HG03045 (cell line): Measurements from ENCODE around the gene TRPM3.

Experiments
- ATAC-seq: cut with Tn5 transposase; IDR thresholded peaks from one replicate; pipeline ENCODE4 v1.9.1; 2021; ENCODE audit warnings: mild to moderate bottlenecking, moderate library complexity; ENCODE audit not compliant: unreplicated experiment

Gene TRPM3

DNA sequence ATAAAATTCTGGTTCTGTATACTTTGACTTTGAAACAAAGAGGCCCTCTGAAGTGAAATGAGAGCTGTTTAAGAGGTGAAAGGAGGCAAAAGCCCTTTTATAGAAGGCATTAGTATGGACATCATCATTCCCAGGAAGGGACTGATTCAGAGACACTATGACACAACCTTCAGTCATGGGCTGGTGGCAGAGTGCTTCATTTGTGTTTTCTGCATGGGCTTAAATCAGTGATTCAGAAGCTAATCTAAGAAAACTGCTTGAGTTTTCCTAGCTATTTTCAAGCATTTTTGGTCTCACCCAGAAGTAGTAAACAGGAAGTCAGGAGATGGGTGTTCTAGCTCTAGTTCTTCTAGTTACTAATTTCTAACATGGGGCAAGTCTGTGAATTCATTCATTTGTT is 288.9 kb downstream of the TRPM3 start:
- no peak for ATAC-seq

DNA sequence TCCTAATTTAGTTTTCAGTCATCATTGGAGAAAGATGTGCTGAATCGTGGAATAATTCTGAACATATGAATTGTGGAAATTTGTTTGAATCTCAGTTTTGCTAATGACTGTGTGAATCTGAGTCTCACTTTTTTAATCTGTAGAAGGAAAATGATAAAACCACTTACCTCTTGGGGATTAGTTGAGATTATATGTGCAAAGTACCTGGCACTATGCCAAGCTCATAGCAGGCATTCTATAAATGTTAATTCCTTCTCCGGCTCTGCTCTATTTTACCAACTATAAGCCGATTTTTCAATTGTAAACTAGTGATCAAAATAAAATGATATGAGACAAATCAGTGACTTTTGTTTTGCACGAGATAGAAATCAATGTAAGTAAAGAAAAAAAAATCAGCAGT is 290.8 kb downstream of the TRPM3 start:
- ATAC-seq = no peak

DNA sequence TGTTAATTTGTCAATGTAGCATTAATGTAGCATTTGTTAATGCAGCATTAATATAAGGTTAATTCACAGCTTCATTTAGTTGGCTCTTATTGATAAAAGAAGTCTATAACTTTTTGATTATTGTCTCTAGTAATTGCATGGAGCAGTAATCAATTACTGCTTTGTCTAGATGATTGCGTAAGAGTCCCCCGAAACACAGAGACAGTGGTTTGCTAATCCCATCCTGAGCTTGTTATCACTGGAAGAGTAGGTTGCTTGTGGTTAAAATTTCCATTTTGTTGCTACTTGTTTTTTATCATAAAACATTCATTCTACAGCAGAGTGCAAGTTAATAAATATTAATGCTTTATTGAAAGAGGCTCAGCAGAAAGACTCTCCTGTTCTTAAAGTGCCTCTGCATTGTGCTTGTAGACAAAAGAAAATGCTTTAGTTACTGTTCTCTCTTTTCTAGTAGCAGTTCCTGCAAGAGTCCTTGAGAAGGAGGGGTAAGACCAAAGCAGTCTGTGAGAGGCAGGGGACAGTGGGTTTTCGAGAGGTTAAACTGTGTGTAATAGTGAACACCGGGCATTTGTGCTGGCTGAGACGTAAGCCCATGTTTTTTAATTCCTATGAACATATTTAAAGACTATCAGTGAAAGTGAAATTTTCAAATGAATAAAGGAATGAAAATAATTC is 291.7 kb downstream of the TRPM3 start:
- no peak for ATAC-seq

DNA sequence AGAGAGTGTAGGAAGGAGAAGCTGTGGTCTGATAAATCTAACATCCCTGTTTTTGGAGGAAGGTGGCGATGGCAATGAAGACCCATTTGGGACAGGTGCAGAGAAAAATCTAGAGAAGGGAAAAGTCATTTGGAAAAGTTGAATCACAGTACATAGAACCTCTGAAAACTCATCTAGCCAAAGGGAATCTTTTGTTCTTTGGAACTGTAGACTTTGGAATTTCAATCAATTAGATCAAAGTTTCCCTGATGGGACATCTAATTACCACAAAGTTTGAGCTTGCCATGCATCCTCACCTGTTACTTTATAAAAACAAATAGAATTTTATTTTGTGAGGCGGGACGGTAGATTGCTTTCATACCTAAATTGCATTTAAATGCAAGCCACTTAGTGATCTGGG is 294.9 kb downstream of the TRPM3 start:
- ATAC-seq = no peak

DNA sequence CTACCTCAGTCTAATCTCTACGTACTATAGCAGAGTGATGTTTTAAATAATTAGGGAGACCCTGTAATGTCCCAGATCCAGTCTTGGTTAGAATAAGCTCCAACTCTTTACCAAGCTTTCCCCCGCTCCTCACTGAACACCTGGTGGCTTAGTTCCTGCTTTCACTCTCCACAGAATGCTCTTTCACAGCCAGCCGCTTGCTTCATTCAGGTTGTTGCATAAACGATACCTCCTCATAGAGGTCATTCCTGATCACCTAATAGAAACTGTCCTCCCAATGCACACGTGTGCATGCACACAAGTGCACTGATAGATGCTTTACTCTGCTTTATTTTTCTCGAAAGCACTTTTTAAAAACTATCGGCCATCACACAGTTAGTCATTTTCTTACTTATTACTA is 298.1 kb downstream of the TRPM3 start:
- ATAC-seq = no peak

DNA sequence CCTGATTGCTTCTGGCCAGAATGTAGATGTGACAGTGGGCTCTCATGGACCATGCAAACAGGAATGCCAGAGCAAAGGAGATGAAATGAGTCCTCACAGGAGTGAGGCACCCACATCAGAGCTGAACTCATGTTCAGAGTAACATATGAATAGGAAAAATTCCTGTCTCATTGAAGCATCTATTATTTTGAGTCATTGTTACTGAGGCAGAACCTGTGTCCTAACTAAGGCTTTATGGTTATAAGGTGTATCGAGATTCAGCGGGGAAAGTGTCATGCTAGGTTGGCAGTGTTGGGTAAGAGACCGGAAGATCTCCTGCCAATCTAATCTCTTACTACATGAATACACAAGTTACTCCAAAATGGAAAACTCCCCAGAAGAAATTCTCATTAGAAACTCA is 304.1 kb downstream of the TRPM3 start:
- ATAC-seq = no peak

DNA sequence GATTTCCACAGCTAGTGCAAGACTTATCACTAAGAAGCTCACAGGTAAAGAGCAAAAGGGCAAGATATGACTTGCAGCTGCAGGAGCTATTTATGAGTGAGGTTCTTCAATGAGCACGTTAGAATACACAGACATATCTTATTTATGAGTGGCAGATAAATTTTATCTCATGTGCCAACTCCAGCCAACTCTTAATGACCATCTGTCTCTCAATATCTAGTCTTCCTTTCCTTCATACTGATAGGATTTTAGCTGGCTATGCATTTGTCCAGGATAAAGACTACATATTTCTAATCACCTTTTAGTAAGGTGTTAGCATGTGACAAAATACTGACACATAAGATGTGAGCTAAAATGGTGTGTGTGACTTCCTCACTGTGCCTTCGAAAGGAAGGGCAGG is 304.5 kb downstream of the TRPM3 start:
- no peak for ATAC-seq

DNA sequence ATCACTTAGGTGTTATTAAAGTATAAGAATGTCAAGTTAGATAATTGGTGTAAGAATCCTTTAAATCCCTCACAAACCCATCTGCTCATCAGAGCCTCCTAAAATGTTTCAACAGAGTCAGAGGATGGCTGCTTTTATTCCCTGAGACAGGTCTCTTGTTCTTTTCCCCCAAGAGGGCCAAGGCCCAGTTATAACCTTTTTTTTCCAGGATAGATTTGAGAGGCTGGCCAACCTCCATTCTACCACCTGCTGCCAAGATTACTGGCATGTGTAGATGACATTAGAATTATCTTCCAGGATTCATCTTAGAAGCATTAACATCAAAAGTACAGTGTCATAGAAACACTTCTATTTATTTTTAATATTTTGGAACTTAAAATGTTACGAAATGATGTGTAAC is 305.1 kb downstream of the TRPM3 start:
- no peak for ATAC-seq

DNA sequence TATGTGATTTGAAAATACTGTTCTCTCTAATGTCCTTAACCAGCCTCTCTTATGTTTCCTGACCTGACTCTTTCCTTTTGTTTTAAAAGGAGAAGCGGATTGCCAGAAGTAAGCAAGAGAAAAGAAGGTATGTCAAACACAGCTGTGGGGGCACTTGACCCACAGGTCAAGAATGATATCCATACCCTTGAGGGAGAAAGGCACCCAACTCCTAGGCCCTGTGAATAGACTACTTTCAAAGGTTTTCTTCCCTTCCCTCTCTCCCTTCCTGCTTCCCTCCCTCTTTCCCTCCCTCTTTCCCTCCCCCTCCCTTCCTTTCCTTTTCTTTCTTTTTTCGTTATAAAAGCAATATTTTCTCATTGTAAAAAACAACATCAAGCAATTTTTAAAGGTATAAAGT is 306.8 kb downstream of the TRPM3 start:
- no peak for ATAC-seq

DNA sequence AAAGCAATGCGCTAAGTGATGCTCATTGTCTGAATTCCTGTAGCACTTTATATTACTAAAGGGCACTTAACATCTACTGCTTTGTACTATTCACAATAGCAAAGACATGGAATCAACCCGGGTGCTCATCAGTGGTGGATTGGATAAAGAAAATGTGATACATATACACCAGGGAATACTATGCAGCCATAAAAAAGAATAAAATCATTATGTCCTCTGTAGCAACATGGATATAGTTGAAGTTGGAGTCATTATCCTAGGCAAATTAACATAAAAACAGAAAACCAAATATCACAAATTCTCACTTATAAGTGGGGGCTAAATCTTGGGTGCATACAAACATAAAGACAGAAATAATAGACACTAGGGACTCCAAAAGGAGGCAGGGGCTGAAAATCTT is 308.3 kb downstream of the TRPM3 start:
- no peak for ATAC-seq

DNA sequence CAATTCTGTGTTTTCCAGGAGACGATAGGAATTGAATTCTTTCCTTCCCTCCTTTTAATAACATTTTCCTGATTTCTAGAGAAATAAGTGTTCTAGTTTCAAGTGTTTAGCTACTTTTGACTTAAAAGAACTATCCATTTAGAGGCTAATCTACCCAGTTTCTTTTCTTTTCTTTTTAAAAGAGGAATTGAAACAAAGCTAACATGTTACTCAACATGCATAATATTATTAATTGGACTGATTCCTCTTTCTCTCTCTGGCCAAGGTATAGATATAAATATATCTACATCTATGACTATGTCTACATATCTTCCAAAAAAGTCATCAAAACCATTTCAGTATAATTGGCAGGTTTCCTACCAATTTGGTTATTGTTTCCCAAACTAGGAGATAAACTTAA is 309.8 kb downstream of the TRPM3 start:
- no peak for ATAC-seq

DNA sequence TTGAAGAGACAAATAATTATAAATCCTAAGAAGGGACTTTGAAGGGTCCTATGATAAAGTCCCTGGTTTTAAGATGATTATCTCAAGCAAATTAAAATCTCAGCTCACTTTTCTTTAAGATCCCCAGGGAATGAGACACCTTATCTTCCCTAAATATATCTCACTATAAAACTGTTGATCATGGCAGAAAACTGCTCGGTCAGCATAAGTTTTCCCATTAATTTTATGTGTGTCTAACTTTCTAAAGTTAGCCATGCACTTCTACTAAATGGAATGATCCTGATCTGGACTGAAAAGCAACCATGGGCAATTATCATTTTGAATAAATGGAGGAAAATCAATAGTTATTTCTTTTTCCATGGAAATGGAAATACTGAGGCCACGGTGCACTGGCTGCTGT is 314.5 kb downstream of the TRPM3 start:
- no peak for ATAC-seq

DNA sequence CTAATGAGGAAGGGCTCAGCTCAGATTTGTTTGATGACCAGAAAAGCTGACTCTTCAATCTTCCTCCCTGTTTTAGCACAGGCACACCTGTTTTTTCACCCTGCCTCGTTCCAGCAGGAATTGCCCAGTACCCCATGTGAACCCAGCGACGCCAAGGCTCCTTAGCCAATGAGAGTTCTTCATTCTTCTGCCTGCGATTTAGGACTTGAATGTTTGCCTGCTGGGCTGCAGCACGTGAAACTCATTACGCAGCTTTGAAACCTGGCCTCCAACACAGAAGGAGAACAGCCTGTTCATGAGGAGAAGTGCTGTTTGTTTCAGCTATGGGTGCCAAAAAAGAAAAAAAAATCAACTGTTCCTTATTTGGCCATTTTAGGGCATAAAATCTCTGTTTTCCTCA is 315.5 kb downstream of the TRPM3 start:
- ATAC-seq = no peak

DNA sequence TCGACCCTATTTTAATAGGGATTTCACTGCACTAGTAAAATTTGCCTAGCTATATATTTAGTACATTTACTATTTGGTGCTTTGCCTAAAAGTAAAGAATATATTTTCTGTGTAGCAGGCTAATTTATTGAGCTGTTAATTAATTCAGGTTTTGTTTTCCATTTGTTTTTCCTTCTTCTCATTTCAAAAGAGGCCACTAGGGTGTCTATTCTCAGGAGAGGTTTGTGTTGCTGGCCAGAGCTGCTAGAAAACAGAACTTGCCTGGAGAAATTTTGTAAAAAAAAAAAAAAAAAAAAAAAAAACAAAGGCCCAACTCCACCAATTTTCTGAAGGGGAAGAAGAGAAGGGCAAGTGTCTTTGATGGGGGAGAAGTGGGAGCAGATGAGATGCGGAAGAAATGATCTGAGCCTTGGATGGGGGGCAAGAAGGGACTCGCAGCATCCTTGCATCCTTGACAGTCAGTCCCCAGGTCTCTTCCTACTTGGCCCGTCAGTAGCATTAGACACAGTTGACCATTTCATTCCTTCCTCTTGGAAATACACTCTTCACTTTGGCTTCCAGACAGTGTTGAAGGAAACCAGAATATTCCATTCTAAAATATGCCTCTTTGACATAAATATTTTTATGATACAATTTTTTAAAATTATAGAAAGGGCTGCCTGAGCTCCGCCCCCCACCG is 318.5 kb downstream of the TRPM3 start:
- ATAC-seq = no peak

DNA sequence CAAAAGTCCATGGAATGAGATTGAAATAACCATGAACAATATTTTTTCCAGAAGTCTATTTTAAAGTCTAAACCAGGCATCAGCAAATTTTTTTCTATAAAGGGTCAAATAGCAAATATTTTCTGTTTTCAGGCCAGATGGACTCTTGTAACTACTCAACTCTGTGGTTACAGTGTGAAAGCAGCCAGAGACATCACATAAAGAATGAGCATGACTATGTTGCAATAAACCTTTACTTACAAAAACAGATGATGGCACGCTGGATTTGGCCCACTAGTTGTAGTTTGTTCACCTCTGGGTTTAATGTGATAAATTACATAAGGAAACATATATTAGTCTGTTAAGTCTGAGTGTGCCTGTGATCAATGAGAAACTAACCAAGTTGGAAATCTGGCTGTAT is 319.2 kb downstream of the TRPM3 start:
- no peak for ATAC-seq

DNA sequence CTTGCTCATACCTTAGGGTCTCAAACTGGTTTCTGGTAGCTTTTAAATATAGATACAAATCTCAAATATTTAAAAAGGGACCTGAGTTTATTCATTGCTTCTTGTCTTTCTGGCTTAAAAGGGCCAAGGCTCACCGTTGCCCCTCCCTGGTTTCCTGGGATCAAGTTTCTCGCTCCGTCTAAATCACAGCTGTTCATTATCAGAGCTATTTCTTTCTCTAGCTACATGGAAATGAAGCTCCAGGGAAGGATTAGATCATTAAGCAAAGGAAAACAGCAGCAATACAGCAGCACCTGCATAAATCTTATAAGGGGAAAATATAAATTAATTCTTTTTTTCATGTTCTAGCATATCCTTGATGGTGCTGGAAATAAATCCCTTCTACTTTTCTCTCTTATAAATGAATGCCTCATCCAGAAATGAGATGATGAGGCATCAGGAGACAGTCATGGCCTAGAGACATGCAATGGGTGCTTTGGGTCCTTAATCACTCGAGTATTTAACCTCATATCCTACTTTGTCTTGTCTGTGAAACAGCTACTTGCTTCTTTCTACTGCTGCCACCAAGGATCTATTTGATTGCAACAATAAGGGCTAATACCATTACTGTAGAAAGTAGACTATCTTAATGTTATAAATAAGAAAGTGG is 320.1 kb downstream of the TRPM3 start:
- ATAC-seq = no peak

DNA sequence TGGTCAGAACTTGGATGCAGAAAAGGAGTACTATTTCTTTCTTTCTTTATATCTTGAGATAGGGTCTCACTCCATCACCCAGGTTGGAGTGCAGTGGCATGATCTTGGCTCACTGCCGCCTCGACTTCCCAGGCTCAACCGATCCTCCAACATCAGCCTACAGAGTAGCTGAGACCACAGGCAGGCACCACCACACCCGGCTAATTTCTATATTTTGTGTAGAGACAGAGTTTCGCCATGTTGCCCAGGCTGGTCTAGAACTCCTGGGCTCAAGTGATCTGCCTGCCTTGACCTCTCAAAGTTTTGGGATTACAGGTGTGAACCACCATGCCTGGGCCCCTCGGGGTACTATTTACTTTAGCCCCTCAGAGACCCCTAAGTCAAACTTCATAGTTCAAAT is 323.4 kb downstream of the TRPM3 start:
- ATAC-seq = no peak

DNA sequence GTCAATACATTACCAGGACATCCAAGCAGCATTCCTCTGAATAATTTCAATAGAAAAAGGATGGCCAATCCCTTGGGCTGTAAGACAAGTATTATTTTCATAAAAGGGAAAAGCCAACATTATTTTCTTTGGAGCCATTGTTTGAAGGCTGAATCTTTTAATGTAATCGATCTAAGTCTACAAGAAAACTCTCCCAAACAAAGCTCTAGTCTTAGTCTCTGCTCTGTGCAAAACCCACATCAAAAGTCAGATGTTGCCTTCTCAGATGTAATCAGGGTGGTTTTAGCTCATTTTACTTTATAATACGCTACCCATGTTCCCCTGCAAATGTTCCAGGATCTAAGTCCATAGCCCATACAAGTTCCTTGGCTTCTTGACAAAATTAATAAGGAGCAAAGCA is 325.6 kb downstream of the TRPM3 start:
- ATAC-seq = no peak

DNA sequence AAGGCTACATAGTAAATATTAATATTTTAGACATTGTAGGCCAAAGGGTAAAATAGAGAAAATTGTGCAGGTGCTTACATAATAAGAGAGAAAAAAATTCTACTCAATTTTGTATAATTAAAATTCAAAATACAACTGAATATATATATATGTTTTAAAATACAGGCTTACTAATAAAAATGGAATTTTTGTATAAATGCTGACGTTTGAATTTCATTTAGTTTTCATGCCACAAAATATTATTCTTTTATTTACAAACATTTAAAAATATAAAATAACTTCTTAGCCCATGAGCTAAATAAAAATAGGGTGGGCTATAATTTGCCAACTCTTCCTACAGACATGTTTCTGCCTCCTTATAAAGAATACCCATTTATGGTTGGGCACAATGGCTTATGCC is 328.6 kb downstream of the TRPM3 start:
- no peak for ATAC-seq

DNA sequence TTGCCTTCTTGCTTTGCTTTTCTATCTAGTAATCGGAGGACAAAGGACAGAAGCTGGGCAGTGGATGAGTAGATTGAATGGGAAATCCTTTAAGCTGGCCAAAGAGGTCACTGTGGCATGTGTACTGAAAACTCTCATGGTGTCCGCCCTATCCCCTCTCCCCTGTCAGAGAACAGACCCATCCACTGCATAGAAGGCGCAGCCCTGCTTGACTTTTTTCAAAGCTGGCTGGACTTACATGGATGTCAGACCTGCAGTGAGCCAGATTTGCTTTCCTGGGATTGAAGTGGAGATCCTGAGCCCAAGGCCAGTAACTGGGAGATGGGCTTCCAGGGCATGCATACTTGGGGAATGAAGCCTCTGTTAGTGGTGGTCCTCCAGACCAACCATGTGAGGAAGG is 329.5 kb downstream of the TRPM3 start:
- no peak for ATAC-seq

DNA sequence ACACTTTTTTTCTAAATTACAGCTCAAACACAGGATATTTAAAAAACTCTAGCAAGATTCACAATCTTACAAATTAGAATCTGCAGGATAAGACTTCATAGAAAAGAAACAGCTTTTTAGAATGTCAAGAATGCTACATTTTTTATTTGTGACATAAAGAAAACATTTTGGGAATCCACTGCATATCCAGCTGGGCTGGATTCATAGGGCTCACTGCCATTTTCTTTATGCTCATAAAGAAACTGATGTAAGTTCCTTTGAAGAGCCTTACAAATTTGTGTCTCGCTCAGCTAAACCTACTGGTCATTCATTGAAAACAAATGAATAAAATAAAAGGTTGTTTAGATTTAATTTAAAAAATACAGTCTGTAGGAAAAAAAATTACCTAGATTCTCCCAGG is 332.3 kb downstream of the TRPM3 start:
- ATAC-seq = no peak

DNA sequence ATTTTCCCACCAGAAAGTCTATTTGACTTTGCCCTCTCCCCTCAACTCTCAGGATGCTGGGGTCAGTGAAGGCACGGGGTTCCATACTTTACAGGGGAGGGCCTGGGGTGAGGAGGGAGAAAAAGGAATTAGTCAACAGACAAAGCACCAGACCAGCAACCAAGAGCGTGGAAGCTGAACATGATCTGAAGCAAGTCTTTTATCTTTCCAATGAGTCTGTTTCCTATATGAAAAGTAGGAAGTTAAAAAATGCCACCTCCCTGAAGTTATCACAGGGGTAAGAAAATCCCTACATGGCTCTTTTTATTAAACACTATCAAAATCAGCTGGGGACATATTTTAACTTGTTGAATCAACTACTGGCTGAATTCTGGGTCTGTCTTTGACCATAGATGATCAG is 337.0 kb downstream of the TRPM3 start:
- ATAC-seq = no peak

DNA sequence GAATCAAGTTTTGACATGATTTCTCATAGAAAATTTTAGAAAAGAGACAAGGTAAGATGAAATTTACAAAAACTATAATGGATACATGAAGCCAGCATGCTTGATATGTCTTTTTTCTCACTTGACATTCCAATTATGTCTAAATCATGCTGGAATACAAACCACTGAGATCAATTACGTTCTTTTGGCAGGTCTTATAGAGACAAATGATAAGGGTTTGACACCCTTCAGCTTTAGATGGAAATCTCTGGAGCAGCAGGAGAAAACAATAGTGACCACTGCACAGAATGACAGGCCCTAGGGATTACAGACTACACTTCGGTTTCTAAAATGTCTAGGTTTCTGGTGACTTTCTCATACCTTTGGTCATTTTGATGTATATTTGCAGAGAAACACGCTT is 342.9 kb downstream of the TRPM3 start:
- no peak for ATAC-seq
